Uterus (tissue), 4 donors: ENCODE results near the gene GSTO1. TPM values are rescaled to one million over a fixed set of nuclear protein-coding genes. Genes with fewer than 3 reads are reported as not detected.

Experiments used
- DNase-seq, 2 donors: peaks; one replicate each; pipeline ENCODE4 v3.0.0-alpha.2; 2019 to 2020
- H3K27ac ChIP-seq, 2 donors: fragments of 200-600 bp; sonication (generic); 1 replicate in 1 of 2; 2 replicates in 1 of 2; pipeline ENCODE4 v1.5.1; 2016 to 2018
- H3K27me3 ChIP-seq, 2 donors: fragments of 200-600 bp; sonication (generic); one replicate each; pipeline ENCODE4 v1.5.1; 2018 to 2019; ENCODE audit warnings: control low read depth in 1 of 2
- H3K36me3 ChIP-seq, 2 donors: fragments of 200-600 bp; sonication (generic); one replicate each; pipeline ENCODE4 v1.5.1; 2019; ENCODE audit warnings: control low read depth in 1 of 2
- H3K4me1 ChIP-seq, 2 donors: fragments of 200-600 bp; sonication (generic); one replicate each; pipeline ENCODE4 v1.5.1; 2018 to 2019; ENCODE audit warnings: control low read depth in 1 of 2
- H3K4me3 ChIP-seq, 2 donors: fragments of 200-600 bp; sonication (generic); 1 replicate in 1 of 2; 2 replicates in 1 of 2; pipeline ENCODE4 v1.5.1; 2018 to 2019; ENCODE audit warnings: mild to moderate bottlenecking in 1 of 2
- H3K9me3 ChIP-seq, 2 donors: fragments of 200-600 bp; sonication (generic); one replicate each; pipeline ENCODE4 v1.5.1; 2019; ENCODE audit warnings: control low read depth in 1 of 2
- CTCF ChIP-seq, 4 experiments: fragments of 200-600 bp in 2 of 4; fragments of 450-650 bp in 2 of 4; sonication (generic) in 2 of 4; IDR thresholded peaks; one replicate each; pipeline ENCODE4 v1.5.1; 2016 to 2019; ENCODE audit warnings: antibody characterized with exemption in 4 of 4, mild to moderate bottlenecking in 2 of 4, moderate library complexity in 1 of 4
- POLR2A ChIP-seq, 2 donors: fragments of 450-650 bp; IDR thresholded peaks; one replicate each; pipeline ENCODE4 v1.6.1; 2016; ENCODE audit warnings: antibody characterized with exemption in 2 of 2, mild to moderate bottlenecking in 1 of 2, moderate library complexity in 1 of 2
- intact Hi-C: fragments of 100-400 bp; cut with DNase I; formaldehyde crosslinking; loops from one replicate; pipeline ENCODE4 v1.15.1; 2023; ENCODE audit warnings: low total_unique reads
- total RNA-seq, 4 donors: library from RNA; depleted of rRNA in 3 of 4; stranded (reverse); fragments of >200 nt in 3 of 4; gene quantifications; one replicate each; pipeline versions ENCODE4 v1.1.0 to v1.2.4, GENCODE V29; 2014 to 2023
- donor health status: DM: yes; HTN: yes; CAD: no.

The GSTO1 gene
- total RNA-seq, 4 donors from 2014 or later = 54.7 to 131 (median 102) TPM

DNA sequence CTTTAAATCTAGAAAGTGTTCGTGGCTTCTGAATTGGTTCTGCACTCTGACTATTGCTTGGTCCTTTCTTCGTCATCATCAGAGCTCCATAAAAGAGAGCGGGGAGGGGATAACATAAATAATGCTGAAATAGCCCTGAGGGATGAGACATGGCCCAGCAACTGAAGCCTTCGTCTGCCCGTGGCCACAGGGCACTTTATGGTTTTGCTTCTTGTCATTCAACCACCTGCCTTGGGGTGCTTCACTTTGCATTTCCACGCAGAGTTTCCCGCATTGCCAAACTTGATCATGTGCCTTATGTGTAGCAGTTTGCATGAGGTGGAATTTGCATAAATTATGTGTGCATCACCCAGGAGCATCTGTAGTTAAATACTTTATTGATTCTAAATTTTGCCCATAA lies 30.2 kb downstream of the GSTO1 start:
- Histone ChIP-seq H3K4me3 (no peak overlapping the region), H3K36me3 (no peaks in the 10 kb centered on the region), H3K4me1 (no peaks in the 10 kb centered on the region), H3K9me3 (no peaks in the 10 kb centered on the region), H3K27me3 (no peaks in the 10 kb centered on the region), H3K27ac (no peak overlapping the region)
- DNase-seq = no peak
- TF ChIP-seq POLR2A (IDR thresholded peaks at IDR 0.05) (no peak), CTCF (IDR thresholded peaks at IDR 0.05) (no peak)
- intact Hi-C loops = no loop called here

- intact Hi-C loops = no loop called here
Observed at GRCh38 chr10:104286939-104287338, 32.2 kb downstream of the GSTO1 start.

DNA sequence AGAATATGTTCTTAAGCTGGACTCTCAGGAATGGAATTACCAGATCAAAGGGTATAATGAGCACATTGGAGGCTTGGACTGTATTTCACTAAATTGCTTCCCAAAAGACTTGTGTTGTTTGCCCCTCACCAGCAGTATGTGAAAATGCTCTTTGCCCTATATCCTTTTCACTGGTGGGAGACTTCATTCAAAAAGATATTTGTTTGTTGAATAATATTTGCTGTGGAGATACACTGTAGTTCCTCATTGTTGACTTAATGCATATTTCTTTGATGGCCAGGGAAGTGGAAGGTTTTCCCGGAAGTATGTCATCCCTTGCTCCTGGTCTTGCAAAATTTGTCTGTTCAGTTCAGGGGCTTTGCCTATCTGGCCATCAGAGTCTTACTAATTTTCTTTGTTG lies 33.7 kb downstream of the GSTO1 start:
- Histone ChIP-seq H3K4me3 (no peak overlapping the region), H3K9me3 (no peaks in the 10 kb centered on the region), H3K27me3 (no peaks in the 10 kb centered on the region), H3K27ac (no peak overlapping the region), H3K36me3 (no peaks in the 10 kb centered on the region), H3K4me1 (no peaks in the 10 kb centered on the region)
- TF ChIP-seq CTCF (IDR thresholded peaks at IDR 0.05) (no peak), POLR2A (IDR thresholded peaks at IDR 0.05) (no peak)
- intact Hi-C loops = no loop called here
- DNase-seq = no peak

More at GRCh38 chr10:104286939-104287338, 32.2 kb downstream of the GSTO1 start:
- no peaks in the 10 kb centered on the region for H3K36me3 ChIP-seq
- DNase-seq = no peak
- H3K4me1 ChIP-seq = no peaks in the 10 kb centered on the region
- no peaks in the 10 kb centered on the region for H3K9me3 ChIP-seq
- H3K27ac ChIP-seq = no peak overlapping the region
- no peaks in the 10 kb centered on the region for H3K27me3 ChIP-seq
- TF ChIP-seq POLR2A (IDR thresholded peaks at IDR 0.05) (no peak), CTCF (IDR thresholded peaks at IDR 0.05) (no peak)
- no peak overlapping the region for H3K4me3 ChIP-seq

GRCh38 chr10:104291439-104291951 lies 36.8 kb downstream of the GSTO1 start:
- intact Hi-C loops = loop anchor here (2.0 kb wide), 1 partner anchor 61 kb away; the partner anchor contains the start of gene CFAP58
- H3K27me3 ChIP-seq = no peaks in the 10 kb centered on the region
- no peaks in the 10 kb centered on the region for H3K4me1 ChIP-seq
- H3K9me3 ChIP-seq = no peaks in the 10 kb centered on the region
- H3K4me3 ChIP-seq = no peak overlapping the region
- peak overlapping the region in 1 of 2 donors; percentile 22 for H3K27ac ChIP-seq
- no peaks in the 10 kb centered on the region for H3K36me3 ChIP-seq
- peak; percentile 91 to 92 for DNase-seq
- TF ChIP-seq POLR2A (IDR thresholded peaks at IDR 0.05) (peak in 1 of 2 donors; percentile 35), CTCF (IDR thresholded peaks at IDR 0.05) (peak; percentile 100)

- intact Hi-C loops = no loop called here
- Histone ChIP-seq H3K27ac (no peak overlapping the region), H3K27me3 (no peaks in the 10 kb centered on the region), H3K9me3 (no peaks in the 10 kb centered on the region), H3K36me3 (no peaks in the 10 kb centered on the region), H3K4me1 (no peaks in the 10 kb centered on the region), H3K4me3 (no peak overlapping the region)
- no peak for TF ChIP-seq POLR2A (IDR thresholded peaks at IDR 0.05)
- no peak for TF ChIP-seq CTCF (IDR thresholded peaks at IDR 0.05)
- DNase-seq = no peak
Observed at GRCh38 chr10:104293011-104293410, 38.3 kb downstream of the GSTO1 start.
